Ascending aorta (tissue), 2 donors: ENCODE measurements around the gene GXYLT2. TPM values are rescaled to one million over a fixed set of nuclear protein-coding genes. Genes with fewer than 3 reads are reported as not detected.
"Not testable (repeated sequence)": the region's sequence is repeated elsewhere in the genome, so short reads cannot be mapped to it uniquely, and the experiment has no call there.

Source experiments
- DNase-seq, 2 donors: peaks; one replicate each; pipeline ENCODE4 v3.0.0-alpha.2; 2019; ENCODE audit warnings: low spot score in 2 of 2
- H3K27ac ChIP-seq, 2 donors: fragments of 200-600 bp; sonication (generic); one replicate each; pipeline ENCODE4 v1.5.1; 2016 to 2017; ENCODE audit warnings: mild to moderate bottlenecking in 1 of 2
- H3K27me3 ChIP-seq: fragments of 200-600 bp; sonication (generic); one replicate; pipeline ENCODE4 v1.5.1; 2017
- H3K36me3 ChIP-seq, 2 donors: fragments of 200-600 bp; sonication (generic); one replicate each; pipeline ENCODE4 v1.5.1; 2016
- H3K4me1 ChIP-seq, 2 donors: fragments of 200-600 bp; sonication (generic); one replicate each; pipeline ENCODE4 v1.5.1; 2016 to 2017; ENCODE audit warnings: mild to moderate bottlenecking in 1 of 2
- H3K4me3 ChIP-seq, 2 donors: fragments of 200-600 bp; sonication (generic); one replicate each; pipeline ENCODE4 v1.5.1; 2016 to 2017; ENCODE audit warnings: mild to moderate bottlenecking in 1 of 2
- H3K9me3 ChIP-seq, 2 donors: fragments of 200-600 bp; sonication (generic); one replicate each; pipeline ENCODE4 v1.5.1; 2016
- intact Hi-C: fragments of 100-400 bp; cut with DNase I; formaldehyde crosslinking; loops from one replicate; pipeline ENCODE4 v1.15.1; 2023
- total RNA-seq: library from RNA; depleted of rRNA; stranded (reverse); fragments of >200 nt; gene quantifications from one replicate; pipeline ENCODE4 v1.1.0, GENCODE V29; 2016
- TF ChIP-seq, protein P1 (sequence below), 3 experiments: fragments of 200-600 bp in 2 of 3; fragments of 450-650 bp in 1 of 3; sonication (generic) in 2 of 3; IDR thresholded peaks; one replicate each; pipeline ENCODE4 v1.5.1; 2016 to 2019; ENCODE audit warnings: antibody characterized with exemption in 3 of 3, mild to moderate bottlenecking in 1 of 3, moderate library complexity in 1 of 3

GXYLT2 gene
- total RNA-seq, 1 donor from 2014 or later: 19.5 TPM

DNA sequence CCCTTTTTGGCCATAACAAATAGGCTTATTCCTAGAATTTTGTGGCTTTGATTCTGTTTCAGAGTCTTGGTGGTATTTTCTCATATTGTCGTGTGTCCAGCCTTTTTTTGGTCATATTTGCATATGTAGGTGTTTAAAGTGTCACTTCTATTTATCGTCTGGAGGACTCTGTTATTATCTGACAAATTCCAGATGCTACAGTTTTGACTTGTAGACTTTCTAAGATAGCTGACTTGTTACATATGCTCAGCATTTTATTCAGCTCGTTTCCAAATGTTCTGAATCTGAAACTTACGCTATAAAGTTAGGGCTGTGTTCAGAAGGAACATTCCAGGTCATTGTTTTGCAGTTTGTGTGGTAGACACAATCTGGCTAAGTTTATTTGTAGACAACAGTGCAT lies 110.6 kb downstream of the GXYLT2 start:
- intact Hi-C loops: no loop called here
- H3K4me3 ChIP-seq: peak overlapping the region; percentile 77 to 96
- TF ChIP-seq, protein P1, sequence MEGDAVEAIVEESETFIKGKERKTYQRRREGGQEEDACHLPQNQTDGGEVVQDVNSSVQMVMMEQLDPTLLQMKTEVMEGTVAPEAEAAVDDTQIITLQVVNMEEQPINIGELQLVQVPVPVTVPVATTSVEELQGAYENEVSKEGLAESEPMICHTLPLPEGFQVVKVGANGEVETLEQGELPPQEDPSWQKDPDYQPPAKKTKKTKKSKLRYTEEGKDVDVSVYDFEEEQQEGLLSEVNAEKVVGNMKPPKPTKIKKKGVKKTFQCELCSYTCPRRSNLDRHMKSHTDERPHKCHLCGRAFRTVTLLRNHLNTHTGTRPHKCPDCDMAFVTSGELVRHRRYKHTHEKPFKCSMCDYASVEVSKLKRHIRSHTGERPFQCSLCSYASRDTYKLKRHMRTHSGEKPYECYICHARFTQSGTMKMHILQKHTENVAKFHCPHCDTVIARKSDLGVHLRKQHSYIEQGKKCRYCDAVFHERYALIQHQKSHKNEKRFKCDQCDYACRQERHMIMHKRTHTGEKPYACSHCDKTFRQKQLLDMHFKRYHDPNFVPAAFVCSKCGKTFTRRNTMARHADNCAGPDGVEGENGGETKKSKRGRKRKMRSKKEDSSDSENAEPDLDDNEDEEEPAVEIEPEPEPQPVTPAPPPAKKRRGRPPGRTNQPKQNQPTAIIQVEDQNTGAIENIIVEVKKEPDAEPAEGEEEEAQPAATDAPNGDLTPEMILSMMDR (IDR thresholded peaks at IDR 0.05): no peak
- H3K36me3 ChIP-seq: peaks cover 0 to 7% of the 10 kb centered on the region in 2 donors
- DNase-seq: no peak
- H3K27me3 ChIP-seq: no peaks in the 10 kb centered on the region
- peaks cover 7 to 28% of the 10 kb centered on the region in 2 donors for H3K4me1 ChIP-seq
- no peaks in the 10 kb centered on the region for H3K9me3 ChIP-seq
- H3K27ac ChIP-seq: peak overlapping the region in 1 of 2 donors; percentile 36

DNA sequence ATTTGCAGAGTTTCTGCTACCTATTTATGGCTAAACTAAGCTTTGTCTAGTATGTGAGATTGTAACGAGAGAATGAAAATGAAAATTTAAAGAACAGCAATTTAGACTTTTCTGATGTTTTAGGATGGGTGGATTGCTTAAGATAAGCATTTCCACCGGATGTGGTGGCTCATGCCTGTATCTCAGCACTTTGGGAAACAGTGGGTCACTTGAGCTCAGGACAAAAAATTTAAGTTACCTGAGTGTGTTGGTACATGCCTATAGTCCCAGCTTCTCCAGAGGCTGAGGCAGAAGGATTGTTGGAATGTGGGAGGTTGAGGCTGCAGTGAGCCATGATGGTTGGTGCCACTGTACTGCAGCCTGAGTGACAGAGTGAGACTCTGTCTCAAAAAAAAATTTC lies 112.1 kb downstream of the GXYLT2 start:
- Histone ChIP-seq H3K27me3 (no peaks in the 10 kb centered on the region), H3K4me1 (peaks cover 7 to 28% of the 10 kb centered on the region in 2 donors), H3K27ac (no peak overlapping the region), H3K9me3 (no peaks in the 10 kb centered on the region), H3K36me3 (peaks cover 0 to 7% of the 10 kb centered on the region in 2 donors), H3K4me3 (peak overlapping the region in 1 of 2 donors; percentile 96)
- DNase-seq: no peak
- TF ChIP-seq, protein P1 (IDR thresholded peaks at IDR 0.05): no peak
- intact Hi-C loops: no loop called here

DNA sequence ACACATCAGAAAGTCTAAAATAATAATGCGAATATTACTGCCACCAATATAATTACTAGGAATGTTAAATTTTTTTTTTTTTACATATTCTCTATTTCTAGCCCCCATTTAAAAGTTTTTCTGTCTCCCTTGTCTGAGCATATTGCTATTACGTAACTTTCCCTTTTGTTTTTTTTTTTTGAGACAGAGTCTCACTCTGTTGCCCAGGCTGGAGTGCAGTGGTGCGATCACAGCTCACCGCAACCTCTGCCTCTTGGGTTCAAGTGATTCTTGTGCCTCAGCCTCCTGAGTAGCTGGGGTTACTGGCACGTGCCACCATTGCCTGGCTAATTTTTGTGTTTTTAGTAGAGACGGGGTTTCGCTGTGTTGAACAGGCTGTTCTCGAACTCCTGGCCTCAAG lies 115.2 kb downstream of the GXYLT2 start:
- intact Hi-C loops, DNase-seq, H3K4me3 ChIP-seq, H3K27ac ChIP-seq, H3K9me3 ChIP-seq, H3K27me3 ChIP-seq: not testable (repeated sequence)
- Histone ChIP-seq H3K4me1 (peaks cover 7 to 31% of the 10 kb centered on the region in 2 donors), H3K36me3 (peaks cover 0 to 17% of the 10 kb centered on the region in 2 donors)

DNA sequence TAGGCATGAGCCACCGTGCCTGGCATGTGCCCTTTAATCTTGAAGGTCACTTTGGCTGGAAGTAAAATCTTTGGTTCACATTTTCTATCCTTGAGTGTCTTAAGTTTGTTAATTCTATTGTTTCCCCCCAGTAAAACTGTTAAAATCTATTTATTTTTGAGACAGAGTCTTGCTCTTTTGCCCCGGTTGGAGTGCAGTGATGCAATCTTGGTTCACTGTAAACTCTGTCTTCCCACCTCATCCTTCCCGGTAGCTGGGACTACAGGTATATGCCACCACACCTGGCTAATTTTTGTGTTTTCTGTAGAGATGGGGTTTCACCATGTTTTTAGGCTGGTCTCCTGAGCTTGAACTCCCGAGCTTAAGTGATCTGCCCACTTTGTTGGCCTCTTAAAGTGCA lies 116.5 kb downstream of the GXYLT2 start:
- no peak for DNase-seq
- TF ChIP-seq, protein P1 (IDR thresholded peaks at IDR 0.05): no peak
- Histone ChIP-seq H3K9me3 (no peaks in the 10 kb centered on the region), H3K27me3 (no peaks in the 10 kb centered on the region), H3K36me3 (peaks cover 0 to 17% of the 10 kb centered on the region in 2 donors), H3K4me1 (peaks cover 0 to 34% of the 10 kb centered on the region in 2 donors), H3K27ac (no peak overlapping the region), H3K4me3 (no peak overlapping the region)
- intact Hi-C loops: no loop called here

DNA sequence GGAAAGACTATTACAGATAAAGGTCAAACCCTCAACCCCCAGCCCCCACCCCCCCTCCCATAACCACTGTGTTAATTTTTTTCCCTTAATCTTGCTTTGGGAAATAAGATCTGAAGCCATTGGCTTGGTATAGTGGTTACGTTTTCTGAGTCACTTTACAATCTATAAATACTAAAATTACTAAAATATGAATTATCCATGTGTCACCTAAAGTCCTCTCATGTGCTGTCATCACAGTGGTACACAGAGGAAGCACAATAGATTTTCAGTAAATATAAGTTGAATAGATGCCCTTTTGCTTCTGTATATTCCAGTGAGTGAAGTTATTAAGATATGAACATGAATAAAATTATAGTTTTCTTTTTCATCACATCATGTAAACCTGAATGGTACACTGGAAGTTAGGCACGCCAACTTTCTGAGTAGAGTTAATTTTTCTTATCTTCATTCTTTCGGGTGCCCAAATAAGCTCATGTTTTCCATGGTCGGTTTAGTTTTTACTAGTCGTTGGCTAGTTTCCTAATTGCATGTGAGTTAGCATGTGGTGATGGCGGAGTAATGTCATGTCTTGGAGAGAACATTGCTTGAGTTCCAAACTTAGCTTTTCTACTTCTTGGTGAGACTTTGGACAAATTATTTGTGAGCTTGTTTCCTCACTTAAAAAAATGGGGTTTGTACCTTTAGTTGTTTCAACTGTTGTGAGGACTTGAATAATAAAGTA lies 120.3 kb downstream of the GXYLT2 start:
- Histone ChIP-seq H3K4me1 (peaks cover 0 to 20% of the 10 kb centered on the region in 2 donors), H3K9me3 (no peaks in the 10 kb centered on the region), H3K27ac (no peak overlapping the region), H3K36me3 (peaks cover 0 to 10% of the 10 kb centered on the region in 2 donors), H3K4me3 (no peak overlapping the region), H3K27me3 (no peaks in the 10 kb centered on the region)
- intact Hi-C loops: no loop called here
- TF ChIP-seq, protein P1 (IDR thresholded peaks at IDR 0.05): no peak
- DNase-seq: no peak

DNA sequence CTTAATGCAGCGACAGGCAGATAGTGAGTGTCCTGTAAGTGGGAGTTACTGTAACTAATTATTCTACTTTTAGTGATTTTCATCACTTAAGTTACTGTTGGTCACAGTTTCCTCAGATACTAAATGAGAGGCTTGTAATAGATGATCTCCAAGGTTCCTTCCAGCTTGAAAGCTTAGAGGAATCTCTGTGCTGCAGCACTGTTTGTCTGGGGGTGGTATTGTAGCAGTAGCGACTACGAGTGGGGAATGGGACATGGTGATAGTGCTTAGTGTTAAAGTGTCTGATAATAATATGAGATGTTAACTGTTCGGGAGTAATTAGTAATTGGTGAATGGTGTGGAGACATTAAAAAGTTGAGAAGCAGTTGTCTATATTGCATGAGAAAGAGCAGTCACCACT lies 121.2 kb downstream of the GXYLT2 start:
- Histone ChIP-seq H3K9me3 (no peaks in the 10 kb centered on the region), H3K27ac (no peak overlapping the region), H3K4me3 (no peak overlapping the region), H3K4me1 (peaks cover 0 to 20% of the 10 kb centered on the region in 2 donors), H3K27me3 (no peaks in the 10 kb centered on the region), H3K36me3 (peaks cover 0 to 10% of the 10 kb centered on the region in 2 donors)
- DNase-seq: no peak
- intact Hi-C loops: no loop called here
- TF ChIP-seq, protein P1 (IDR thresholded peaks at IDR 0.05): no peak
